Activated T-helper 2 cell treated with anti-CD3 and anti-CD28 coated beads, Interferon-gamma antibody, Interleukin-2, Interleukin-4, amounts not matched to agents 10 μg/mL and 5 μg/mL and 100 μg/mL, durations not matched to agents 14 hours and 24 hours and 36 hours (primary cell): ENCODE results near the gene EIF4G1. TPM values are rescaled to one million over a fixed set of nuclear protein-coding genes. Genes with fewer than 3 reads are reported as not detected.
"Not testable (repeated sequence)": the region's sequence is repeated elsewhere in the genome, so short reads cannot be mapped to it uniquely, and the experiment has no call there.

Source experiments
- DNase-seq: peaks from one replicate; pipeline ENCODE4 v3.0.0; 2021; ENCODE audit warnings: low spot score
- H3K27ac Mint-ChIP-seq: one replicate; pipeline ENCODE4 v1.8.0; 2021; ENCODE audit warnings: mixed read lengths
- H3K27me3 Mint-ChIP-seq: one replicate; pipeline ENCODE4 v1.8.0; 2021; ENCODE audit warnings: low read depth, mixed read lengths
- H3K36me3 Mint-ChIP-seq: one replicate; pipeline ENCODE4 v1.8.0; 2021; ENCODE audit warnings: low read depth, mixed read lengths
- H3K4me1 Mint-ChIP-seq: one replicate; pipeline ENCODE4 v1.8.0; 2021; ENCODE audit warnings: low read depth, mixed read lengths
- H3K4me3 Mint-ChIP-seq: one replicate; pipeline ENCODE4 v1.8.0; 2021; ENCODE audit warnings: low read depth, mild to moderate bottlenecking, moderate library complexity, mixed read lengths
- H3K9me3 Mint-ChIP-seq: one replicate; pipeline ENCODE4 v1.8.0; 2021; ENCODE audit warnings: mixed read lengths
- intact Hi-C: fragments of 100-400 bp; cut with micrococcal nuclease; formaldehyde crosslinking; loops from one replicate; pipeline ENCODE4 v1.15.1; 2023
- total RNA-seq: library from RNA; stranded (reverse); gene quantifications from 2 replicates; pipeline ENCODE4 v1.2.3, GENCODE V29; 2022

Gene EIF4G1, protein sequence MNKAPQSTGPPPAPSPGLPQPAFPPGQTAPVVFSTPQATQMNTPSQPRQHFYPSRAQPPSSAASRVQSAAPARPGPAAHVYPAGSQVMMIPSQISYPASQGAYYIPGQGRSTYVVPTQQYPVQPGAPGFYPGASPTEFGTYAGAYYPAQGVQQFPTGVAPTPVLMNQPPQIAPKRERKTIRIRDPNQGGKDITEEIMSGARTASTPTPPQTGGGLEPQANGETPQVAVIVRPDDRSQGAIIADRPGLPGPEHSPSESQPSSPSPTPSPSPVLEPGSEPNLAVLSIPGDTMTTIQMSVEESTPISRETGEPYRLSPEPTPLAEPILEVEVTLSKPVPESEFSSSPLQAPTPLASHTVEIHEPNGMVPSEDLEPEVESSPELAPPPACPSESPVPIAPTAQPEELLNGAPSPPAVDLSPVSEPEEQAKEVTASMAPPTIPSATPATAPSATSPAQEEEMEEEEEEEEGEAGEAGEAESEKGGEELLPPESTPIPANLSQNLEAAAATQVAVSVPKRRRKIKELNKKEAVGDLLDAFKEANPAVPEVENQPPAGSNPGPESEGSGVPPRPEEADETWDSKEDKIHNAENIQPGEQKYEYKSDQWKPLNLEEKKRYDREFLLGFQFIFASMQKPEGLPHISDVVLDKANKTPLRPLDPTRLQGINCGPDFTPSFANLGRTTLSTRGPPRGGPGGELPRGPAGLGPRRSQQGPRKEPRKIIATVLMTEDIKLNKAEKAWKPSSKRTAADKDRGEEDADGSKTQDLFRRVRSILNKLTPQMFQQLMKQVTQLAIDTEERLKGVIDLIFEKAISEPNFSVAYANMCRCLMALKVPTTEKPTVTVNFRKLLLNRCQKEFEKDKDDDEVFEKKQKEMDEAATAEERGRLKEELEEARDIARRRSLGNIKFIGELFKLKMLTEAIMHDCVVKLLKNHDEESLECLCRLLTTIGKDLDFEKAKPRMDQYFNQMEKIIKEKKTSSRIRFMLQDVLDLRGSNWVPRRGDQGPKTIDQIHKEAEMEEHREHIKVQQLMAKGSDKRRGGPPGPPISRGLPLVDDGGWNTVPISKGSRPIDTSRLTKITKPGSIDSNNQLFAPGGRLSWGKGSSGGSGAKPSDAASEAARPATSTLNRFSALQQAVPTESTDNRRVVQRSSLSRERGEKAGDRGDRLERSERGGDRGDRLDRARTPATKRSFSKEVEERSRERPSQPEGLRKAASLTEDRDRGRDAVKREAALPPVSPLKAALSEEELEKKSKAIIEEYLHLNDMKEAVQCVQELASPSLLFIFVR (N-terminal part only)
- 624 and 628 TPM in 2 replicates for total RNA-seq

DNA sequence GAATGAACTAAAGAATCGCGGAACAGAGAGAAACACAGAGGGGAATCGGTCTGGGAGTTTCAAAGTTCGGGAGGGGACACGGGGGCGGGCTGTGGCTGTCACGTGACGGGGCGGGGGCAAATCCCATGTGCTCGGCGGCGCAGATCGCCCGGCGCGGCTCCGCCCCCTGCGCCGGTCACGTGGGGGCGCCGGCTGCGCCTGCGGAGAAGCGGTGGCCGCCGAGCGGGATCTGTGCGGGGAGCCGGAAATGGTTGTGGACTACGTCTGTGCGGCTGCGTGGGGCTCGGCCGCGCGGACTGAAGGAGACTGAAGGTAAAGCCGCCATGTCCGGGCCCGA is at the start of gene EIF4G1:
Gene EIF4G1 (plus strand): TSS at position 244 of the 337 bp plus-strand sequence. CDS start 1,191 bp downstream, outside the sequence.
- intact Hi-C loops = loop anchor here (1.0 to 2.0 kb wide), 4 partner anchors 15 to 65 kb away; partner anchors contain the start of genes EEF1AKMT4 and PSMD2
- peak within 1 kb of the TSS; percentile 86 for H3K27ac Mint-ChIP-seq
- peaks cover 22% of the 10 kb centered on the region for H3K4me1 Mint-ChIP-seq
- DNase-seq = peak; percentile 91
- no peaks in the 10 kb centered on the region for H3K27me3 Mint-ChIP-seq
- H3K36me3 Mint-ChIP-seq = peaks cover 40% of the 10 kb centered on the region
- H3K9me3 Mint-ChIP-seq = no peaks in the 10 kb centered on the region
- peak within 1 kb of the TSS; percentile 87 for H3K4me3 Mint-ChIP-seq

DNA sequence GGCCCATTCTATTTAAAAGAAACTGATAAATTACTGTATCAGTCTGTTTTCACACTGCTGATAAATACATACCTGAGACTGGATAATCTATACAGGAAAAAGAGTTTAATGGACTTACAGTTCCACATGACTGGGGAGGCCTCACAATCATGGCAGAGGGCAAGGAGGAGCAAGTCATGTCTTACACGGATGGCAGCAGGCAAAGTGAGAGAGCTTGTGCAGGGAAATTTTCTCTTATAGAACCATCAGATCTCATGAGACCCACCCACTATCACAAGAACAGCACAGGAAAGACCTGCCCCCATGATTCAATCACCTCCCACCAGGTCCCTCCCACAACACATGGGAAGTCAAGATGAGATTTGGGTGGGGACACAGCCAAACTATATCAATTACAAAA is 47.2 kb upstream of the EIF4G1 start:
- peaks cover 32% of the 10 kb centered on the region for H3K27me3 Mint-ChIP-seq
- H3K36me3 Mint-ChIP-seq, H3K4me1 Mint-ChIP-seq, H3K4me3 Mint-ChIP-seq, H3K27ac Mint-ChIP-seq, DNase-seq, intact Hi-C loops, H3K9me3 Mint-ChIP-seq: not testable (repeated sequence)

DNA sequence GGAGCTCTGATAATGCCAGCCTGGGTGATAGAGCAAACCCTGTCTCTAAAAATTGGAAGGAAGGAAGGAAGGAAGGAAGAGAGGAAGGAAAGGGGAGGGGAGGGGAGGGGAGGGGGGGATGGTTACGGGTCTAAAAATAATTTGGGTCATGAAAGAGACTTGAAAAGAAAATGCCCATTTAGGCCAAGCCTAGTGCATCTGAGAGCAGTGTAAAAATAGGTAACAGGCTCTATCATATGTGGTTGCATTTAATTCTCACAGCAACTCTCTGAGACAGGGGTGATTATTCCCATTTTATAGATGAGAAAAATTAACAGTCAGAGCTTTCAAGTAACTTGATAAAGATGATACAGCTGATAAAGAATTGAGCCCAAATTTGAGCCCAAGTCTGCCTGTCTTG is 42.1 kb upstream of the EIF4G1 start:
- H3K27ac Mint-ChIP-seq = no peak overlapping the region
- H3K36me3 Mint-ChIP-seq = no peaks in the 10 kb centered on the region
- no peak for DNase-seq
- H3K9me3 Mint-ChIP-seq = no peaks in the 10 kb centered on the region
- intact Hi-C loops = no loop called here
- peaks cover 35% of the 10 kb centered on the region for H3K27me3 Mint-ChIP-seq
- H3K4me1 Mint-ChIP-seq = no peaks in the 10 kb centered on the region
- no peak overlapping the region for H3K4me3 Mint-ChIP-seq

DNA sequence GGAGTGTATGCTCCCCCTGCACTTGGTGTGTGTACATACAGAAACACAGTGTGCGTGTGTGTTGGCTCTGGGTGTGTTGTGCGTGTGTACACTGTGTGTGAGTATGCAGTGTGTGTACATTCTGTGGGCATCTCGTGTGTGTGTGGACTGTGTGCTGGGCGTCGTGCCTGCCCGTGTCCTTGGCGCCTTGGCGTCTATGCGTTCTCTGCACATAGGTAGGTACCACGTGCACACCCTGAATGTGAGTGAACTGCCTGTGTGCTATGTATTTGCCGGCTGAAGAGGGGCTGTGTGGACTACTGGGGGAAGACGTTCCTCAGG is 39.1 kb upstream of the EIF4G1 start:
- Mint-ChIP-seq H3K27ac (no peak overlapping the region), H3K4me1 (no peaks in the 10 kb centered on the region), H3K9me3 (no peaks in the 10 kb centered on the region), H3K27me3 (peaks cover 48% of the 10 kb centered on the region), H3K4me3 (no peak overlapping the region), H3K36me3 (no peaks in the 10 kb centered on the region)
- intact Hi-C loops = no loop called here
- no peak for DNase-seq

DNA sequence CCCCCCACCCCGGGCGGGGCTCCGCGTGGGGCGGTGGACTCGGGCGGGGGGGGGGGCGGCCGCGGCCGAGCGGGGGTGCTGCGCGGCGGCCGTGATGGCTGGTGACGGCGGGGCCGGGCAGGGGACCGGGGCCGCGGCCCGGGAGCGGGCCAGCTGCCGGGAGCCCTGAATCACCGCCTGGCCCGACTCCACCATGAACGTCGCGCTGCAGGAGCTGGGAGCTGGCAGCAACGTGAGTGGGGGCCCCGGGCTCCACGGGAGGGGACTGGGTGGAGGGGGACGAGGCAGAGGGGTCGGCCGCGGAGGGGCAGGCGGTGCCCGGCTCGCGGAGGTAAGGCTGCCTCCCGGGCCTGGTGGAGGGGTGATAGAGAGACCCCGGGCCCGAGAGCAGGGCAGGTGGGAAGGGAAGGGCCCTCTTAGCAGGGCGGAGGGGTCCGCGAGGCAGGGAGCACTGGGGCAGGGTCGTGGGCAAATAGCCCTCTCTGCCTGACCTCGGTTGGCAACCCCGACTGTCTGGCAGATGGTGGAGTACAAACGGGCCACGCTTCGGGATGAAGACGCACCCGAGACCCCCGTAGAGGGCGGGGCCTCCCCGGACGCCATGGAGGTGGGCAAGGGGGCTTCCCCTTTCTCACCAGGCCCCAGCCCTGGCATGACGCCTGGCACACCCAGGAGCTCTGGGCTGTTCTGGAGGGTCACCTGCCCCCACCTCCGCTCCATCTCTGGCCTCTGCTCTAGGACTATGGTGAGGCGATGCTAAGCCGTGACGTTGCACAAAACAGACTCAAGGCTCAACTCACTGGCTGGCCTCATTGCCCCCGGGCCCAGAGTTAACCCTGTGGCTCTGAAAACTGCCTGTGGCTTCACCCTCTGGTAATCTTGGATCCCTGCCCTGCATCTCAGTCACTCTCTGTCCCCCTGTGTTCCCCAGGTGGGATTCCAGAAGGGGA is 38.2 kb upstream of the EIF4G1 start, which contains the start of gene ECE2:
Gene ECE2 (plus strand): TSS at position 62 of the 950 bp plus-strand sequence. CDS start 132 bp downstream, at position 194.
- DNase-seq = no peak
- peaks cover 48% of the 10 kb centered on the region for H3K27me3 Mint-ChIP-seq
- H3K4me3 Mint-ChIP-seq = no peak within 1 kb of the TSS
- H3K27ac Mint-ChIP-seq = no peak within 1 kb of the TSS
- H3K4me1 Mint-ChIP-seq = no peaks in the 10 kb centered on the region
- no peaks in the 10 kb centered on the region for H3K9me3 Mint-ChIP-seq
- no peaks in the 10 kb centered on the region for H3K36me3 Mint-ChIP-seq
- intact Hi-C loops = no loop called here

DNA sequence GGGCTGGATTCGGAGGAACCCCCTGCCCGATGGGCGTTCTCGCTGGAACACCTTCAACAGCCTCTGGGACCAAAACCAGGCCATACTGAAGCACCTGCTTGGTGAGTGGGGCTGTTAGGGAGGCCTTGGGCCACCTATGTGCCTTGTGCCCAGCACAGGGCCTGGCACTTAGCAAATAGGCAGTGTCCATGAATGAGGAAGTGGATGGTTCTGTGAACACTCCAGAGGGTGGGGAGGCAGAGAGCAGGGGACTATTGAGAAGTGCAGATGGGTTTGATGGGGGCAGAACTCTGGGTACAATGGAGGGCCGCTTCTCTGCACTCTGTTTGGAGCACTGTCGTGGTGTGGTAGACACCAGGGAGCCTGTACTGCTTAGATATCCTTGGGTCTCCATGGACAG is 37.0 kb upstream of the EIF4G1 start:
- Mint-ChIP-seq H3K9me3 (no peaks in the 10 kb centered on the region), H3K27me3 (peaks cover 40% of the 10 kb centered on the region), H3K4me1 (no peaks in the 10 kb centered on the region), H3K36me3 (no peaks in the 10 kb centered on the region), H3K4me3 (no peak overlapping the region), H3K27ac (no peak overlapping the region)
- intact Hi-C loops = no loop called here
- no peak for DNase-seq

DNA sequence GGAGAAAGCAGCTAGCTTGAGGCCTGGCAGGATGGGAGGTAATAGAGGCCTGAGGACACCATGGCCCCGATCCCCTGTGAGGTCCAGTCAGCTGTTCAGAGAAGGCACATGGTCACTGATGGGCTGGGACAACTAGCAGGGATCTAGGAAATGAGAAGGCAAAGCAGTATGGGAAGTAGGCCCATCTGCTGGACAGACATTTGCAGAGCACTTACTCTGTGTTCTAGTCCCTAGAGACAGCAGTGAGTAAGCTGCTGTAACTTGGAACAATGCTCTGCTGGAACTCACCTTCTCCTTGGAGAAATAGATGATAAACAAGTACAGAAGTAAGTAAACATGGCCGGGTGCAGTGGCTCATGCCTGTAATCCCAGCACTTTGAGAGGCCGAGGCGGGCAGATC is 31.5 kb upstream of the EIF4G1 start:
- no peaks in the 10 kb centered on the region for H3K9me3 Mint-ChIP-seq
- no peaks in the 10 kb centered on the region for H3K36me3 Mint-ChIP-seq
- intact Hi-C loops = no loop called here
- H3K27ac Mint-ChIP-seq = no peak overlapping the region
- no peak for DNase-seq
- H3K4me3 Mint-ChIP-seq = no peak overlapping the region
- peaks cover 20% of the 10 kb centered on the region for H3K27me3 Mint-ChIP-seq
- no peaks in the 10 kb centered on the region for H3K4me1 Mint-ChIP-seq

DNA sequence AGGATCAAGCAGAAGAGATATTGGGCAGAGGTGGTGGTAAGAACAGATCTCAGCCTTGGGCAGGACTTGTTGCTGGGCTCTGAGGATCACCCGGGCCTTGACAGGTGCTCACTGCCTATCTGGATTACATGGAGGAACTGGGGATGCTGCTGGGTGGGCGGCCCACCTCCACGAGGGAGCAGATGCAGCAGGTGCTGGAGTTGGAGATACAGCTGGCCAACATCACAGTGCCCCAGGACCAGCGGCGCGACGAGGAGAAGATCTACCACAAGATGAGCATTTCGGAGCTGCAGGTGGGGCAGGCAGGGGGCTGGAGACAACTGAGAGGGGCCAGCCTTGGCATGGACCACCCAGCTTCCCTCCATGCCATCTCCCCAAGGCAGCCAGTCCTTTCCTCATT is 30.7 kb upstream of the EIF4G1 start:
- no peaks in the 10 kb centered on the region for H3K9me3 Mint-ChIP-seq
- no peak overlapping the region for H3K4me3 Mint-ChIP-seq
- no peak for DNase-seq
- H3K27ac Mint-ChIP-seq = no peak overlapping the region
- H3K36me3 Mint-ChIP-seq = no peaks in the 10 kb centered on the region
- no peaks in the 10 kb centered on the region for H3K4me1 Mint-ChIP-seq
- H3K27me3 Mint-ChIP-seq = peaks cover 19% of the 10 kb centered on the region
- intact Hi-C loops = no loop called here

DNA sequence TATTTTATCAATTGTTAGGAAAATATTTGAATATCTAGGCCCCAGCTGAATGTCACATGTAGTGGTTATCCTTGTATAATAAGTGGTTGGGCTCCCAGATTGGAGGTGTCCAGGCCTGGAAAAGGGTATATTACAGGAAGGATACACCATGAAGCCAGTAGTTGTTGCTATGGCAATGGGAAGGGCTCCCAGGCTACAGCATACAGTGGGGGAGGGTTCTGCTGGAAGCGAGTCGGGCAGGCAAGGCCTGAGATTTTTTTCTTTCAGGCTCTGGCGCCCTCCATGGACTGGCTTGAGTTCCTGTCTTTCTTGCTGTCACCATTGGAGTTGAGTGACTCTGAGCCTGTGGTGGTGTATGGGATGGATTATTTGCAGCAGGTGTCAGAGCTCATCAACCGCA is 29.7 kb upstream of the EIF4G1 start:
- no peaks in the 10 kb centered on the region for H3K9me3 Mint-ChIP-seq
- intact Hi-C loops = no loop called here
- peaks cover 16% of the 10 kb centered on the region for H3K27me3 Mint-ChIP-seq
- H3K4me1 Mint-ChIP-seq = no peaks in the 10 kb centered on the region
- H3K4me3 Mint-ChIP-seq = no peak overlapping the region
- no peaks in the 10 kb centered on the region for H3K36me3 Mint-ChIP-seq
- DNase-seq = no peak
- no peak overlapping the region for H3K27ac Mint-ChIP-seq

DNA sequence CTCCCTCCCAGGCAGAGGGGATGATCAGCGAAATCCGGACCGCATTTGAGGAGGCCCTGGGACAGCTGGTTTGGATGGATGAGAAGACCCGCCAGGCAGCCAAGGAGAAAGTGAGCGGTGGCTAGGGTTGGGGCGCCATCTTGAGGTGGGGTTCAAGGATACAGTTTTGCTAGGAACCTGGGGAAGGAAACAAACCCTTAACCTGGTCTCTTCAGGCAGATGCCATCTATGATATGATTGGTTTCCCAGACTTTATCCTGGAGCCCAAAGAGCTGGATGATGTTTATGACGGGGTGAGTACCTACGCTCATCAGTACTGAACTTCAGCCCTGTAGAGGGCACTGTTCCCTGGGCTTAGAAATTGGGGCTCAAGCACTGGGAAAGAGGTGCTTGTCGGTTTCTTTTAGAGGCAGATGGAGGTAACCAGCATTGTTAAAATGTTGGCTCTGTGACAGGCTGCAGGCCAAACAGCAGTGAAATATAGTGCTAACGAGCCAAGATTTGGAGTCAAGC is 24.9 kb upstream of the EIF4G1 start:
- peaks cover 12% of the 10 kb centered on the region for H3K27me3 Mint-ChIP-seq
- no peak overlapping the region for H3K27ac Mint-ChIP-seq
- H3K4me1 Mint-ChIP-seq = no peaks in the 10 kb centered on the region
- intact Hi-C loops = loop anchor here (1.0 to 2.0 kb wide), 2 partner anchors 63 to 394 kb away; no protein-coding TSS in a partner anchor
- peak; percentile 43 for DNase-seq
- H3K9me3 Mint-ChIP-seq = no peaks in the 10 kb centered on the region
- H3K4me3 Mint-ChIP-seq = no peak overlapping the region
- no peaks in the 10 kb centered on the region for H3K36me3 Mint-ChIP-seq

DNA sequence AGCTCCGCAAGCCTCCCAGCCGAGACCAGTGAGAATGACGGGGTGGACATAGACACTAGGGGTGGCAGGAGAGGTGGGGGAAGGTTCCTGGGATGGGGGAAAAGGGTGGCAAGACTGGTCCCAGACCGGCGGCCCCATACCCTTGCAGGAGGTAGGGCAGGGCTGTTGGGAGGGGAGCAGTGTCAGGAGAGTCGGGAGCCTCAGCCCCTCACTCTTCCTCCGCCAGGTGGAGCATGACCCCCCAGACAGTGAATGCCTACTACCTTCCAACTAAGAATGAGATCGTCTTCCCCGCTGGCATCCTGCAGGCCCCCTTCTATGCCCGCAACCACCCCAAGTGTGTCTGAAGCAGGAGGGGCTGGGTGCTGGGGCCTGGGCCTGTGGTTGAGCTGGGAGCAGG is 24.1 kb upstream of the EIF4G1 start:
- no peaks in the 10 kb centered on the region for H3K36me3 Mint-ChIP-seq
- no peak overlapping the region for H3K27ac Mint-ChIP-seq
- intact Hi-C loops = no loop called here
- H3K27me3 Mint-ChIP-seq = peaks cover 12% of the 10 kb centered on the region
- no peak overlapping the region for H3K4me3 Mint-ChIP-seq
- no peaks in the 10 kb centered on the region for H3K4me1 Mint-ChIP-seq
- no peak for DNase-seq
- no peaks in the 10 kb centered on the region for H3K9me3 Mint-ChIP-seq
